GM23248 (cell line): Measurements from ENCODE around the gene KCNQ5.

Experiments used
- EZH2 ChIP-seq: fragments of 200-600 bp; sonication (generic); IDR thresholded peaks from 2 replicates; pipeline ENCODE4 v1.6.1; 2018; ENCODE audit warnings: antibody characterized with exemption, mild to moderate bottlenecking; ENCODE audit not compliant: insufficient read depth, poor library complexity, severe bottlenecking
- EZH2phosphoT487 ChIP-seq: fragments of 200-600 bp; sonication (generic); IDR thresholded peaks from 2 replicates; pipeline ENCODE4 v1.6.1; 2018; ENCODE audit warnings: antibody characterized with exemption, moderate library complexity, mild to moderate bottlenecking, low read depth; ENCODE audit not compliant: insufficient read depth

GRCh38 chr6:72861059-72861458 lies 239.2 kb downstream of the KCNQ5 start:
- TF ChIP-seq EZH2phosphoT487: no peak
- no peak for TF ChIP-seq EZH2
